SIG-M5 treated with dmso at 0.1 percent for 504 hours (cell line): ENCODE results near the gene UPK3BL1.
"Not testable (repeated sequence)": the region's sequence is repeated elsewhere in the genome, so short reads cannot be mapped to it uniquely, and the experiment has no call there.

Source experiments
- DNase-seq: peaks from one replicate; lab custom pipeline; 2025; ENCODE audit not compliant: unreplicated experiment; lab: John Stamatoyannopoulos, UW

Gene UPK3BL1

GRCh38 chr7:102630622-102631021 is 12.0 kb downstream of the UPK3BL1 start:
- not testable (repeated sequence) for DNase-seq

DNA sequence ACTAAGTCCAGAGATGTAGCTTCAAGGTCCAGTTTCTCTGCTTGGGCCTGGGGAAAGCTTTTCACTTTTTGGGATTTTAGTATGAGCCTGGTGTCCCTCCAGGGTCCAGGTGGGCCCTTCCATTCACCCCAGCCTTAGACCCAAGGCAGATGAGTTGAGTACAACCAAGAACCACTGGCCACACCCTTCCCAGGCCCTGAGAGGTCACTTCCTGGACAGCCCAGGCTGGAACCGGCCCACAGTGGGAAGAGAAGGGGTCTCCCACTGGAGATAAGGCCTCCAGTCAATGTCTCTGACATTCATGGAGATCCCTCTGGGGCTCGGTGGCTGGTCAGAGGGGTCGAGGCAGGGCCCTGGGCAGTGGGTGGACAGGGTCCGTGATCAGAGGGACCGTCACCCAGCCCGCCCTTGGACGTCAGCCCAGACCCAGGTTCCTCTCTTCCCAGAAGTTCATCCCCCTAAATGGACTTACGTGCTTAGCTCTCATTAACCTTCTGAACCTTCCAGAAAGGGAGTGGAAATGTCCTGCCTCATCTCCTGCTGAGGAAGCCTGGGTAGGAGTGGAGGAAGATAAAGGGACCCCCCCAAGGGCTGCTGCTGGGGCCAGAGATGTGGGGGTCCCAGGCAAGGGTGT is 15.2 kb downstream of the UPK3BL1 start:
- DNase-seq, result not testable (repeated sequence)

DNA sequence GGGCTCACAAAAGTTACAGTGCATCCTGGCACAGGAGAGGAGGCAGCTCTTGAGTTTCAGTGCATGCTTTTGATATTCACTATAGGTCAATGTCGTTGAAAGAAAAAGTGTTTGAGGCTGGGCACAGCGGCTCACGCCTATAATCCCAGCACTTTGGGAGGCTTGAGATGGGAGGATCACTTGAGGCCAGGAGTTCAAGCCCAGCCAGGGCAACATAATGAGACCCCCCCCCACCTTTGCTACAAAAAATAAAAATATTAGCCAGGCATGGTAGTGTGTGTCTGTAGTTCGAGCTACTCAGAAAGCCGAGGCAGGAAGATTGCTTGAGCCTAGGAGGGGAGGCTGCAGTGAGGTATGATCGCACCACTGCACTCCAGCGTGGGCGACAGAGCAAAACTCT is 24.5 kb downstream of the UPK3BL1 start:
- not testable (repeated sequence) for DNase-seq

DNA sequence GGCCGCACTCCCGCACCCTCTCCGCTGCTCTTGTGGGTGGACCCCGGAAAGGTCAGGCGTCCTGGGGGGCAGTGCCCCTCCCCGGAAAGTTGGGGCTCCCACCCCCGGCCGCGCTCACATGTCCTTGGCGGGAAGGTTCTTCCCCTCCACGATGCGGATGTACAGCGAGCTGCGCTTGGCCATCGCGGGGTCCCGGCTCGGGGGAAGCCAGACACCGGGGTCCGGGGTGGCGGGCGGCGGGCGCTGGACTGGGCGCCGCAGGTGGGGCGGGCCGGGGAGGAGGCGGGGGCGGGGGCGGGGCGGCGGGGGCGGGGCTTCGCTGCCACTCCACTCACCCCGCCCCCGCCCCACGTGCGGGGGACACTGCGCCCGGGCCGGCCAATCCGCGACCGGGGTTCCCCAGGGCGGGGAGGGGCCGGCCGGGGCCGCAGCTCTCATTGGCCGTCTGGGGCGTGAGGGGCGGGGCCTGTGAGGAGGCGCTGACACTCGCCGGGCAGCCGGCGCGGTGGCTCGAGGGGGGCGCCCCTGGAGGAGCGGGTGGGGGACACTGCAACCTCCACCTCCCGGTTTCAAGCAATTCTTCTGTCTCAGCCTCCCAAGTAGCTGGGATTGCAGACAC is 26.0 kb downstream of the UPK3BL1 start, which contains the start of gene RASA4:
Gene RASA4 (minus strand): TSS at position 250 of the 619 bp plus-strand sequence. CDS start 67 bp downstream, at position 183.
- not testable (repeated sequence) for DNase-seq

GRCh38 chr7:102615930-102616329 is 26.7 kb downstream of the UPK3BL1 start:
- not testable (repeated sequence) for DNase-seq

DNA sequence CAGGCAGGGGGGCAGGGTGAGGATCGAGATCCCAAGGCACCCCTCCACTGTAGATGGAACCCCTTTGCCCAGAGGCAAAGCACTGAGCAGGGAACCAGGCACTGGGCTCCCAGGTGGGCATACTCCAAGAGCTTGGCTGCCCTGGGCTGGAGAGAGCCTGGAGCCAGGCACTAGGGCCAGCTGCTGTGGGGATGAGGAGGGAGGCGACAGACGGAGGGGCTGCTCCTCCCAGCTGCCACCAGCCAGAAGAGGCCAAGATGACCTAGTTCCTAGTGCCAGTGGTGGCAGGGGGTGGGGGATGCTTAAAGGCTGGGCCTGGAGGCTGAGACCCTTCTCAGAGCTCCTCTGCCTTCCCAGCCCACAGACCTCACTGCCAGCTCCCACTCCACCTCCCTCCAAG is 27.7 kb downstream of the UPK3BL1 start:
- DNase-seq, result not testable (repeated sequence)

- DNase-seq, result not testable (repeated sequence)
These were observed 28.3 kb downstream of the UPK3BL1 start for GRCh38 chr7:102614346-102614697.

DNA sequence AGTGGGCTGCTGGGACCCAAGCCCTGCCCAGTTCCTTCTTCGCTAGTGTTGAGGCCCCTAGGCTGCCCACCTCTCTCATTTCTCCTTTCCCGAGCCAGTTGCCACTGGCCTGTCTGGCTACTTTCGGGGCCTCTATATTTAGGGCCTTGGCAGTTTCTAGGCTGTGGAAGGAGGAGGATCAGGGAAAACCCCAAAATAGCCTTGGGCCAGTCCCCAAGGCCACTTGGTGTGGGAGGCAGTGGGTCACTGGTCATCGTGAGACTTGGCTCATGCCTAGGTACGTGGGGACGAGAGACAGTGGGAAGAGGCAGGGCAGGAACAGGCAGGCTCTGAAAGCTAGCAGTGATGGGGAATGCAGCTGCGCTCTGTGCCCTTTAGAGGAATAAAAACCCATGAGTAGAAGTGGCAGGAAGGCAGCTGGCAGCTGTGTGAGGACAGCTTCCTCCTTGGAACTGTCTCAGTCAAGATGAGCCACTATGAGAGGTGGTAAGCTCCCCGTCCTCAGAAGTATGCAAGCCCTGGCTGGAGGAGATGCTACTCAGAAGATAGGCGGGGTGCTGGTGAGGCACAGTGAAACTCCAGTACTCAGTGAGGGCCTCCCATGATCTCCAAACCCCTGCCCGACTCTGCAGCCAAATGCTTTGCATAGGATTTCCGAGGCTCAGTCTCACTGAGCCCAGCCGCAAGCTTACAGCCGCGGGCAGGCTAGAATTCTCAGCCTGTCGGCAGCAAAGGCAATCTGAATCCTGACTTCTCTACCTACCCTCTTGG is 28.8 kb downstream of the UPK3BL1 start:
- not testable (repeated sequence) for DNase-seq

DNA sequence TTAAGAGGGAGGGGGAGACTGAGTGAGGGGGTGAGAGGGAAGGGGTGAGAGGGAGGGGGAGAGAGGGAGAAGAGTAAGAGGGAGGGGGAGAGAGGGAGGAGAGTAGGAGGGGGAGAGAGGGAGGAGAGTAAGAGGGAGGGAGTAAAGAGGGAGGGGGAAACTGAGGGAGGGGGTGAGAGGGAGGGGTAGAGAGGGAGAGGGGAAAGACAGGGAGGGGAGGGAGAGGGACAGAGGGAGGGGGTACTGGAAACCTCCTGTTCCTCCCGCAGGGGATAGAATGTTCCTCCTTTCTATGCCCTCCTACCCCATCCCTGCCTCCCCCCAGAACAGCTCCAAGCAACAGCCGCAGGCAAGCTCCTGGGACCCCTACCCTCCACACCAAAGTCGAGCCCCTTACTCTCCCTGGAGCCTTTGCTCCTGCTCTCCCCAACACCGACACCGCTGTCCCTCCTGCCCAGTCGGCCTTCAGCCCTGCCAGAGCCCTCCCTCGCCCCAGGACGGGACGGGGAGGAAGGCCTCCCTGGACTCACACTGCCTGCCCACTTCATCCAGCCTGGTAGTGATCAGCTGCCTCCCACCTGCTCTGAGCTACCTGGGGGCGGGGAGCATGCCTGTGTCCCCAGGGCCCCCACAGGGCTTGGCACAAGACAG is 30.8 kb downstream of the UPK3BL1 start:
- not testable (repeated sequence) for DNase-seq

DNA sequence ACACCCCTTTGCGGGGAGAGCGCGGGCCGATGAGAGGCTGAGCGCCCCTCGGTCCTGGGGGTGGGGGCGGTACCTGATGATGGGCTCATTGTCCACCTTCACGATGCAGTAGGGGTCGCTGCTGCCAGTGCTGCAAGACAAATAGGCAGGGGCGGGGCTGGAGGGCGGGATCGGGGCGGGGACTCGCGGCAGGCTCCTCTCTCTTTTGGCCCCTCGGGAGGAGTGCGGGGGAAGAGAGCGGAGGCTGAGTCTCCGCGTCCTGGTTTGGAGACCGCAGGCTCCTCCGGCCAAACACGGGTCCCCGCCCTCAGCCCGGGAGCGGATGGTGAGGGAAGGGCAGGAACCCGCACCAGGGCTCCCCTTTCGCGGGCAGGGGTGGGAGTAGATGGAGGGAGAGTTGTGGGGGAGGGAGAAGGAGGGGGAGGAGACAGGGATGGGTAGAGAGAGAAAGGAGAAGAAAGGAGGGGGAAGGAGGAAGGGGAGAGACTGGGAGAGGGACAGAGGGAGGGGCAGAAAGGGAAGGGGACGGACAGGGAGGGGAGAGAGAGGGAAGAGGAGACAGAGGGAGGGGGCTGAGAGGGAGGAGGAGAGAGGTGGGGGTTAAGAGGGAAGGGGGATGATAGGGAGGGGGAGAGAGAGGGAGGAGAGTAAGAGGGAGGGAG is 31.4 kb downstream of the UPK3BL1 start:
- not testable (repeated sequence) for DNase-seq

DNA sequence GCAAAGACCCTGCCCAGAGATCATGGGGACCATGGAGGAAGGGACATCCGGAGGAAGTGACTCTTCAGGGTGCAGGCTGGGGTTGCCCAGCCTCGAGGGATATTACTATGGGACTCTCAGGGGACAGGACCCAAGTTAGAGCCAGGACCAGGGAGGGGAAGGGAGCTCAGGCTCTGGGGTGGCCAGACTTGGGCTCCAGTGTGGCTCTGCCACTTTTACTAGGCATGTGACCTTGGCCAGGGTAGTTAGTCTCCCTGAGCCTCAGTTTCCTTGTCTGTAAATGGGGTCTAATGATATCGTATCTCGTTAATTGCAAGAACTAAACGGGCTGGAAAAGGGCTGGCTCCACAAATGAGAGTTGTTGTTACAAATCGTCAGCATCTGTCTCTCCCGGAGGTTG is 32.1 kb downstream of the UPK3BL1 start:
- DNase-seq, result not testable (repeated sequence)

- not testable (repeated sequence) for DNase-seq
These were observed 32.9 kb downstream of the UPK3BL1 start for GRCh38 chr7:102609734-102610133.

GRCh38 chr7:102606848-102607247 is 35.7 kb downstream of the UPK3BL1 start:
- not testable (repeated sequence) for DNase-seq

- DNase-seq, result not testable (repeated sequence)
These were observed 38.0 kb downstream of the UPK3BL1 start for GRCh38 chr7:102604431-102605145.

GRCh38 chr7:102602317-102602716 is 40.3 kb downstream of the UPK3BL1 start:
- DNase-seq, result not testable (repeated sequence)

DNA sequence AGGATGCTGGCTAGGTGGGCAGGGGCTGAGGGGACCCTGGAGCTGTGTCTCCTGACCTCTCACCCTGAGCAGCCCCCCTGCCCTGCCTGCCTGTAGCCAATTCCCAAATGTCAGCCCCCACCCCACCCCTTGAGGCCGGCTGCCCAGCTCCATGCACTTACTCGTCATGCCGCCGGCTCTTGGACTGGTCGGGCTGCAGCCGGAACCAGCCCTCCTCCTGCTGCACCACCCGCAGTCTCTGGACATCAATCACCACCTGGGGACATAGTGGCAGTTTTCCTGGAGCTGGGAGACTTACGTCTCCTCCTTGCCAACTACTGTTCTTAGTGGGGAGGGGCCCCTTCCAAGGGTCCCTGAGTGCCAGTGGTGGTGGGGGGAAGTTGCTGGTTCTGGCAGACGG is 42.9 kb downstream of the UPK3BL1 start:
- DNase-seq, result not testable (repeated sequence)

DNA sequence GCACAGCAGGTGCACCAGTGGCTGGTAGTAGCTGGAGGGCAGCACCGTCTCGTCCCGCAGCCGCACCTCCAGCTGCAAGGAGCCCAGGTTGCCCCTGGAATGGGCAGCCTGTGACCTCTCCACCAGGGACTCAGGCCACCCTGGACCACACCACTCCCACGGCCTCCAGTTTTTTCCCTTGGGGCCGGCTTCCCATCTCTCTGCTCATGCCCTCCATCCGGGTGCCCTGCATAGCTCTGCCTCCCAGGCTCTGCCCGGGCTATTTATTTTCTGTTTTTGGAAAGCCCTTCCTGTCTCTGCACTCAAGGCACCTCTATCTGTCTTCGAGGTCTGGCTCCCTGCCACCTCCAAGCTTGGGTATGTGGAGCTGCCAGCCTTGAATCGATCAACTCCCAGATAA is 46.6 kb downstream of the UPK3BL1 start:
- DNase-seq, result not testable (repeated sequence)

- DNase-seq, result not testable (repeated sequence)
These were observed 48.8 kb downstream of the UPK3BL1 start for GRCh38 chr7:102593637-102594334.

DNA sequence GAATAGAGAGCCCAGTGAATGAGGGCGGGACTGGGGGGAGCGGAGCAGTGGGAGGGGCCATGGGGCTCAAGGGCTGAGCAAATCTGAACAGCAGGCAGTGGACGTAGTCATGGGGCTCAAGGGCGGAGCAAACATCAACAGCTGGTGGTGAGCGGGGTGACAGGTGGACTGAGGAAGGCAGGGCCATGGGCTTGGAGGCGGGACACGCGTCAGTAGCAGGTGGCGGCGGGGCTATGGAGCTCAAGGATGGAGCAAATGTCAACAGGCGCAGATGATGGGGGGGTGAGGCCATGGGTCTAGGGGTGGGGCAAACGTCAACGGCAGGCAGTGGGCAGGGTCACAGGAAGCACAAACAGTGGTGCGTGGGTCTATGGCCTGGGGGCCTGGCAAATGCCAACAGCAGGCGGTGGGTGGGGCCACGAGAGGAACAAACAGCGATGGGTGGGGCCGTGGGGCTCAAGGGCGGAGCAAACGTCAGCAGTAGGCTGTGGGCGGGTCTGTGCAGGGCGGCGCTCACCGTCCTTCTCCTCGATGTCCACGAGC is 50.0 kb downstream of the UPK3BL1 start:
- DNase-seq, result not testable (repeated sequence)
